B cell (primary cell): ENCODE data around the gene CHCHD4. TPM values are rescaled to one million over a fixed set of nuclear protein-coding genes. Genes with fewer than 3 reads are reported as not detected.

Experiments
- ATAC-seq: fragments of 200-7000 bp; cut with Tn5 transposase; one replicate; pipeline ENCODE4 v1.10.0; 2021; ENCODE audit warnings: low read depth, mild to moderate bottlenecking, moderate number of reproducible peaks, moderate library complexity
- CTCF ChIA-PET: fragments of 350-600 bp; sonication (Branson Sonifier 250); formaldehyde crosslinking; loops from one replicate; lab custom pipeline; 2021; ENCODE audit warnings: antibody characterized with exemption, inconsistent platforms; lab: Charles Lee
- POLR2A ChIA-PET: fragments of 350-600 bp; sonication (Branson Sonifier 250); formaldehyde crosslinking; loops from one replicate; lab custom pipeline; 2021; ENCODE audit warnings: antibody characterized with exemption; lab: Charles Lee
- DNase-seq: peaks from one replicate; pipeline ENCODE4 v3.0.0; 2013
- H2AFZ ChIP-seq: 2 replicates; pipeline ENCODE4 v1.6.1; 2012; ENCODE audit warnings: mild to moderate bottlenecking, low read depth, low read length; ENCODE audit not compliant: insufficient read depth, poor library complexity, severe bottlenecking
- H3K27ac ChIP-seq, 2 donors: 1 replicate in 1 of 2; 2 replicates in 1 of 2; pipeline ENCODE4 v1.5.1; 2012 to 2013; ENCODE audit warnings: low read length in 2 of 2, mild to moderate bottlenecking in 2 of 2, moderate library complexity in 1 of 2
- H3K27me3 ChIP-seq, 4 experiments: fragments of 200-600 bp in 1 of 4; sonication (generic) in 1 of 4; replicated peaks in 1 of 4; 1 replicate in 2 of 4; 2 replicates in 2 of 4; pipeline versions ENCODE4 v1.6.1 to v1.7.0; 2013 to 2016; ENCODE audit warnings: low read length in 3 of 4, mild to moderate bottlenecking in 2 of 4, mixed read lengths in 1 of 4, moderate library complexity in 1 of 4; ENCODE audit not compliant: insufficient read depth in 4 of 4, control insufficient read depth in 3 of 4; ENCODE audit errors: control extremely low read depth in 1 of 4
- H3K36me3 ChIP-seq, 2 experiments: replicated peaks in 1 of 2; 1 replicate in 1 of 2; 2 replicates in 1 of 2; pipeline versions ENCODE4 v1.6.1 to v1.7.1; 2013; ENCODE audit warnings: low read length in 1 of 2; ENCODE audit not compliant: insufficient read depth in 2 of 2, control insufficient read depth in 1 of 2; ENCODE audit errors: control extremely low read depth in 1 of 2, extremely low read depth in 1 of 2
- H3K4me1 ChIP-seq, 2 donors: fragments of 200-600 bp in 1 of 2; sonication (generic) in 1 of 2; 1 replicate in 1 of 2; 2 replicates in 1 of 2; pipeline versions ENCODE4 v1.5.1 to v1.6.1; 2013 to 2017; ENCODE audit warnings: low read length in 2 of 2; ENCODE audit not compliant: control insufficient read depth in 2 of 2, insufficient read depth in 2 of 2
- H3K4me2 ChIP-seq: replicated peaks from 2 replicates; pipeline ENCODE3; 2012; ENCODE audit warnings: mild to moderate bottlenecking, low read depth, low read length; ENCODE audit not compliant: poor library complexity, severe bottlenecking
- H3K4me3 ChIP-seq, 5 experiments: fragments of 200-600 bp in 1 of 5; sonication (generic) in 1 of 5; 1 replicate in 3 of 5; 2 replicates in 2 of 5; pipeline versions ENCODE4 v1.5.1 to v1.7.0; 2011 to 2016; ENCODE audit warnings: low read length in 4 of 5, mild to moderate bottlenecking in 4 of 5, low read depth in 2 of 5, control low read depth in 1 of 5, moderate library complexity in 1 of 5; ENCODE audit not compliant: insufficient read depth in 1 of 5; ENCODE audit errors: control extremely low read depth in 1 of 5, extremely low read depth in 1 of 5
- H3K79me2 ChIP-seq: fragments of 200-600 bp; sonication (generic); one replicate; pipeline ENCODE4 v1.6.0; 2016; ENCODE audit warnings: low read length; ENCODE audit not compliant: control insufficient read depth, insufficient read depth
- H3K9ac ChIP-seq: fragments of 200-600 bp; sonication (generic); 2 replicates; pipeline ENCODE4 v1.6.1; 2017; ENCODE audit warnings: mild to moderate bottlenecking, low read length, moderate library complexity
- H3K9me3 ChIP-seq, 3 donors: one replicate each; pipeline versions ENCODE4 v1.6.1 to v1.7.1; 2013; ENCODE audit warnings: low read length in 2 of 3; ENCODE audit not compliant: control insufficient read depth in 2 of 3, insufficient read depth in 1 of 3; ENCODE audit errors: control extremely low read depth in 1 of 3
- H4K20me1 ChIP-seq: 2 replicates; pipeline ENCODE4 v1.6.0; 2012; ENCODE audit warnings: mild to moderate bottlenecking, low read length; ENCODE audit not compliant: insufficient read depth, control insufficient read depth, poor library complexity, severe bottlenecking
- H3K27ac Mint-ChIP-seq: one replicate; pipeline ENCODE4 v1.8.0; 2021; ENCODE audit warnings: mixed read lengths
- H3K27me3 Mint-ChIP-seq: one replicate; pipeline ENCODE4 v1.8.0; 2021; ENCODE audit warnings: mixed read lengths
- H3K4me1 Mint-ChIP-seq: one replicate; pipeline ENCODE4 v1.8.0; 2021; ENCODE audit warnings: mixed read lengths
- H3K4me3 Mint-ChIP-seq: one replicate; pipeline ENCODE4 v1.8.0; 2021; ENCODE audit warnings: mixed read lengths
- H3K9me3 Mint-ChIP-seq: one replicate; pipeline ENCODE4 v1.8.0; 2022; ENCODE audit warnings: mixed read lengths; ENCODE audit not compliant: insufficient read depth
- EZH2 ChIP-seq: IDR thresholded peaks from 2 replicates; pipeline ENCODE4 v1.6.1; 2012; ENCODE audit warnings: borderline replicate concordance, low read depth, mild to moderate bottlenecking, moderate library complexity, low read length; ENCODE audit not compliant: insufficient read depth, poor library complexity, severe bottlenecking
- WGBS: methylation state at CpG from one replicate; pipeline ENCODE4 v1.1.5; 2013; ENCODE audit warnings: missing lambda C conversion rate; ENCODE audit not compliant: insufficient coverage; 5-methylcytosine and 5-hydroxymethylcytosine counted together
- intact Hi-C: fragments of 100-400 bp; cut with micrococcal nuclease; formaldehyde crosslinking; loops from one replicate; pipeline ENCODE4 v1.10.0; 2022
- polyA plus RNA-seq: library from polyadenylated mRNA; depleted of rRNA; stranded (reverse); fragments of >200 nt; gene quantifications from 2 replicates; pipeline ENCODE4 v1.2.3, GENCODE V29; 2012
- total RNA-seq, 2 donors: library from RNA; stranded (reverse); fragments of 120-200 nt in 1 of 2; gene quantifications; 1 replicate in 1 of 2; 2 replicates in 1 of 2; pipeline versions ENCODE4 v1.2.3 to v1.2.4, GENCODE V29; 2013 to 2022
- TF ChIP-seq, protein P1 (sequence below): fragments of 200-600 bp; IDR thresholded peaks from one replicate; pipeline ENCODE4 v1.8.0; 2022; ENCODE audit warnings: antibody characterized with exemption, mild to moderate bottlenecking

The CHCHD4 gene
- total and polyA plus RNA-seq, 2 donors (not counting 1 experiment from before 2014, with no cell fraction given), result 3.7 to 8.0 TPM

DNA sequence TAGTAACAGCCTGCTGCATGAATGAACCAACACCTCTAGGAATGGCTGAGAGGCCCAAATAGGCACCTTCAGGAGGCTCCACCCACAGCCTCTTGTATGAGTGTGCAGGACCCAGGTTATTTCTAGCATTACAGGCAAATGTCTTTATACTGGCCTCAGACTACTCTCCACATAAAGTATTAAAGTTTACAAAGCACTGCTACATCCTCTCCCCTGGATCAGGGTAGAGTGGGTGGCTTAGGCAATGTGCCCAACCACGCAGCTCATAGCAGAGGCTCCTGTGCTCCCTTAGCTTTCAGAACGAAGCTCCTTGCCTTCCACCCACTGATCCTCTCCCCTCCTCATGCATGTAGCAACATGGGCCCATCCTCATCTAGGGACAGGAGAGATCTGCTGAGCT lies 16.5 kb upstream of the CHCHD4 start:
- POLR2A ChIA-PET, result no interaction called here
- Histone ChIP-seq H4K20me1 (no peaks in the 10 kb centered on the region), H3K4me1 (peaks cover 18 to 21% of the 10 kb centered on the region in 2 donors), H3K27me3 (no peaks in the 10 kb centered on the region), H3K27ac (no peak overlapping the region), H2AFZ (no peak overlapping the region), H3K4me2 (no peak overlapping the region), H3K9ac (no peak overlapping the region), H3K36me3 (peaks cover 0 to 53% of the 10 kb centered on the region in 2 experiments), H3K4me3 (no peak overlapping the region), H3K79me2 (no peaks in the 10 kb centered on the region), H3K9me3 (no peaks in the 10 kb centered on the region)
- TF ChIP-seq, protein P1, sequence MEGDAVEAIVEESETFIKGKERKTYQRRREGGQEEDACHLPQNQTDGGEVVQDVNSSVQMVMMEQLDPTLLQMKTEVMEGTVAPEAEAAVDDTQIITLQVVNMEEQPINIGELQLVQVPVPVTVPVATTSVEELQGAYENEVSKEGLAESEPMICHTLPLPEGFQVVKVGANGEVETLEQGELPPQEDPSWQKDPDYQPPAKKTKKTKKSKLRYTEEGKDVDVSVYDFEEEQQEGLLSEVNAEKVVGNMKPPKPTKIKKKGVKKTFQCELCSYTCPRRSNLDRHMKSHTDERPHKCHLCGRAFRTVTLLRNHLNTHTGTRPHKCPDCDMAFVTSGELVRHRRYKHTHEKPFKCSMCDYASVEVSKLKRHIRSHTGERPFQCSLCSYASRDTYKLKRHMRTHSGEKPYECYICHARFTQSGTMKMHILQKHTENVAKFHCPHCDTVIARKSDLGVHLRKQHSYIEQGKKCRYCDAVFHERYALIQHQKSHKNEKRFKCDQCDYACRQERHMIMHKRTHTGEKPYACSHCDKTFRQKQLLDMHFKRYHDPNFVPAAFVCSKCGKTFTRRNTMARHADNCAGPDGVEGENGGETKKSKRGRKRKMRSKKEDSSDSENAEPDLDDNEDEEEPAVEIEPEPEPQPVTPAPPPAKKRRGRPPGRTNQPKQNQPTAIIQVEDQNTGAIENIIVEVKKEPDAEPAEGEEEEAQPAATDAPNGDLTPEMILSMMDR, result no peak
- TF ChIP-seq EZH2, result no peak
- Mint-ChIP-seq H3K4me3 (no peak overlapping the region), H3K9me3 (no peaks in the 10 kb centered on the region), H3K4me1 (peaks cover 16% of the 10 kb centered on the region), H3K27ac (peak overlapping the region; percentile 63), H3K27me3 (no peaks in the 10 kb centered on the region)
- DNase-seq, result no peak
- intact Hi-C loops, result no loop called here
- WGBS, result no CpG with 5 or more reads among the region's 2 CpGs
- no peak for ATAC-seq
- CTCF ChIA-PET, result no interaction called here

DNA sequence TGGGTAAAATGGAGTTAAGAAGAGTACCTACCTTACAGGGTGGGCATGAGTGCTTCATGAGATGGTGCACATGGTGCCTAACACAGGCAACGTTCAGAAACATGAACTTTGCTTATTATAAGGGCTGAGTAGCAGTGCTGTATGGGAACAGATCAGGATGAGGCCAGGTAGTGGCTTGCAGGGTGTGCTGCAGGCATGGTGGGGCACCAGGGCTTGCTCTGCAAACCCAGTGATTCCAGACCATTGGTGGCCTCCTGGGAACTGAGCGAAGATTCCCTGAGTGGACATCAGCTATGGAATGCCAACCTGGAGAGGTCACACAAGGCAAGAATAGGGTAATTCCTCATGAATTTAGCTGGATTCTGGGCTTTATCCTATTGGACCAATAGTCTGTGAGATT lies 16.0 kb upstream of the CHCHD4 start:
- H3K9ac ChIP-seq, result no peak overlapping the region
- DNase-seq (no peak), ATAC-seq (no peak)
- H3K27ac ChIP-seq, result no peak overlapping the region
- ChIA-PET POLR2A (no interaction called here), CTCF (no interaction called here)
- intact Hi-C loops, result no loop called here
- H3K27ac Mint-ChIP-seq, result no peak overlapping the region
- WGBS, result 95% methylated on average over 2 of the region's 2 CpGs
- no peaks in the 10 kb centered on the region for H3K27me3 ChIP-seq
- H2AFZ ChIP-seq, result no peak overlapping the region
- peaks cover 18 to 20% of the 10 kb centered on the region in 2 donors for H3K4me1 ChIP-seq
- TF ChIP-seq EZH2, result no peak
- TF ChIP-seq, protein P1, result no peak
- no peak overlapping the region for H3K4me3 ChIP-seq
- H3K9me3 Mint-ChIP-seq, result no peaks in the 10 kb centered on the region
- no peaks in the 10 kb centered on the region for H4K20me1 ChIP-seq
- H3K4me2 ChIP-seq, result no peak overlapping the region
- H3K79me2 ChIP-seq, result no peaks in the 10 kb centered on the region
- no peaks in the 10 kb centered on the region for H3K9me3 ChIP-seq
- peaks cover 0 to 53% of the 10 kb centered on the region in 2 experiments for H3K36me3 ChIP-seq
- H3K4me1 Mint-ChIP-seq, result peaks cover 14% of the 10 kb centered on the region
- no peak overlapping the region for H3K4me3 Mint-ChIP-seq
- H3K27me3 Mint-ChIP-seq, result no peaks in the 10 kb centered on the region
